NB4 (cell line): Measurements from ENCODE around the gene PIK3CD.

Experiments
- CTCF ChIP-seq: IDR thresholded peaks from one replicate; pipeline ENCODE4 v1.5.1; 2012; ENCODE audit warnings: low read depth, low read length
- MAX ChIP-seq: IDR thresholded peaks from 2 replicates; pipeline ENCODE4 v1.6.1; 2011; ENCODE audit warnings: low read depth, low read length

- TF ChIP-seq CTCF (no peak), MAX (no peak)
Measured at GRCh38 chr1:9776685-9777084, 125.2 kb downstream of the PIK3CD start.
